ENCODE measurements around the gene KL.

KL gene

DNA sequence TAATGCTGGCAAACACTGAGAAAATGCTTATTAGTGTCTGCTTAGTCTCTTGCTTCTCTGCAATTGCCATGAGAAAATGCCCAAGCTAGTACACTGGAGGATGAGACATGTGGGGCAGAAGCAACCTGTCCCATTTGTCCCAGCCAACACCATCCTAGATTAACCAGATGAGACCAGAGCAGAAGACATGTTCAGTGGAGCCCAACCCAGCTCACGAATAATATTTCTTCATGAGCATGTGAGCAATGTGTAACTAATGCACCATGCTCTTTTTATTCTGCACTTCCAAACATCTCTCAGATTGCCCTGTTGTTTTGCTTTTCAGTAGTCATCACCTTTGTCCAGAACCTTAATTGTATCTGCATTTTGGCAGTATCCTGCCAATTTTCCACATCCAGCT is 21.4 kb downstream of the KL start:
- DNase-seq (ENCODE audit: low read depth) = no peak

DNA sequence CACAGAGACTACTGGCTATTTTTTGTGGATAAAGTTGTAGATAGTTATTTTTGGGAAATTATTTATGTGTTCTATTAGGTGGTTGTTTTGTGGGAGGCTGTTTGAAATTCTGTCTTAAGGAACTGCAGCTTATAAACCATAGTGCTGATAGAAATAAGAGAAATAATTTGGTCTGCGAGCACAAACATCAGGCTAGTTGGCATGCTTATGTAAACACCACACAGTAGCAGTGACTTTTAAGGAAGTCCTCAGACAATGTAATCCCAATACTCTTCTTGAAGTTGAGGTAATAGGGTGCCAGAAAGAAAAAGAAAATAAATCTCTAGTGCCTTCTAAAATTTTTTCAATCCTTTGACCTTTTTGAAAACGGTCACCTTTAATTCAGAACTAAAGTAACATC is 23.9 kb downstream of the KL start:
- no peak for DNase-seq (ENCODE audit: low read depth)

GRCh38 chr13:33045851-33046592 is 29.8 kb downstream of the KL start:
- DNase-seq (ENCODE audit: low read depth) = no peak

DNA sequence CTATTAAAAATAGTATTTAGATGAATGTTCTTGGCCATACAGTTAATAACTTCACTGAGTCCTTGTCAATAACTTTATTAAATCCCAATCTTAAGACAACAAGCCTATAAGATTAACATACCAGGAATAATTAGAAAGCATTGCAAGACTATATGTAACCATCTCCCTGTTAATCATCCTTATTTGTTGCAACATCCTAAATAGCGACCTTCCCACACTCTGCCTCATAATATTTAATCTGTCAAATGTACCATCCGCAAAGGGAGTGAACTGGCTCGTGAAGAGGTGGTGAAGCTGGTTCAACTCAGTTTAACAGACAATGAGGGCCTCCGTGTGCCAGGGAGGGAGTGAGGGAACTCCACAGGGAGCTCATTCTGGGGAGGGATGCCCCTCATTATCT is 33.9 kb downstream of the KL start:
- no peak for DNase-seq (ENCODE audit: low read depth)

GRCh38 chr13:33051632-33052031 is 35.4 kb downstream of the KL start:
- DNase-seq (ENCODE audit: low read depth) = no peak

DNA sequence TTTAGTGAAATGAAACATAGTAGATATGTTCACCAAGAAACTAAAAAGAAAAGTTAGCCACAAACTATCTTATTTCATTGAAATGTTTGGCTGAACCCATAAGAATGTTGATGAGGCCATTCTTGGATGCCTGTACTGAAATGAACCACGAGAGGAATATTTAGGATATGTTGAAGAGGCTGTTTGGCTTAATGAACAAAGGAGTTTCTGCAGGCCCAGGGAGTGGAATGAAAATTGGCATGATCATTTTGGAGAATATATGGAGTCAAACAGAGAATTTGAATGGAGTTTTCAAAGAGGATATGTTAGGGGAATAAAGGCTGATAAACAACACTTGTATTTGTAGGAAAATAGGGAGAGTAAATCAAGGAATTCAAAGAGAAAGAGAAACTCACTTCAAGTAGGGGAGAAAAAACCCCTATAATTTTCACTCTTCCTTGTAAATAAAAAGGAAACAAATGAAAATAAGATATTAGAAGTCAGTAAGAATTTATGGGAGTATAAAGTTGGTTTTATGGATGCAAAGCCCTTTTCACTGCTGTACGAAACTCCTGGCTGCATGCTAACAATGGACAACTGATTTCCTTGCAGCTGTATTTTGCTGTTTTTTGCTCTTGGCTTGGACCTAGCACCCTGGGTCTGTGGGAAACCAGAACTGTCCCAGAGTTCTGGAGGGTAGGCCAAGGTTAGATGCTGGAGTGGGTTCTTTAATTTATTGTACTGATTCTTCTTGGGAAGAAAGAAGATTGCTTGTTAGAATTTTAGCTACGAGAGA is 36.5 kb downstream of the KL start:
- no peak for DNase-seq (ENCODE audit: low read depth)

DNA sequence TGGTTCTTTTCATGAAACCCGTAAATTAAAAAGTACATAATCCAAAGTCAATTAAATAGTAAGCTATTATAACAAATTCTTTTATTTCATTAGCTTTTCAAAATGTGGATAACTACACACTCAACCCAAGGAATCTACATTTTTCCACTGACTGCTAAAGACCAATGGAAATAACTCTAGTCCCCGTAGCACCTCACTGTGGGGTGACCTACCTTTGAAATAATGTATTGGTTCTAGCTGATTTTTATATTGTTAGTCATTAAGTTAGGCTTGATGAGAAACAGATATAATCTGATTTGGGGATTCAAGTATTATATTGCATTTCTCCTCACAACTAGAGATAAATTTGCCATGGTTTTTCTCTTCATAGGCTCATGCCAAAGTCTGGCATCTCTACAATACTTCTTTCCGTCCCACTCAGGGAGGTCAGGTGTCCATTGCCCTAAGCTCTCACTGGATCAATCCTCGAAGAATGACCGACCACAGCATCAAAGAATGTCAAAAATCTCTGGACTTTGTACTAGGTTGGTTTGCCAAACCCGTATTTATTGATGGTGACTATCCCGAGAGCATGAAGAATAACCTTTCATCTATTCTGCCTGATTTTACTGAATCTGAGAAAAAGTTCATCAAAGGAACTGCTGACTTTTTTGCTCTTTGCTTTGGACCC is 37.3 kb downstream of the KL start:
- DNase-seq (ENCODE audit: low read depth) = no peak

DNA sequence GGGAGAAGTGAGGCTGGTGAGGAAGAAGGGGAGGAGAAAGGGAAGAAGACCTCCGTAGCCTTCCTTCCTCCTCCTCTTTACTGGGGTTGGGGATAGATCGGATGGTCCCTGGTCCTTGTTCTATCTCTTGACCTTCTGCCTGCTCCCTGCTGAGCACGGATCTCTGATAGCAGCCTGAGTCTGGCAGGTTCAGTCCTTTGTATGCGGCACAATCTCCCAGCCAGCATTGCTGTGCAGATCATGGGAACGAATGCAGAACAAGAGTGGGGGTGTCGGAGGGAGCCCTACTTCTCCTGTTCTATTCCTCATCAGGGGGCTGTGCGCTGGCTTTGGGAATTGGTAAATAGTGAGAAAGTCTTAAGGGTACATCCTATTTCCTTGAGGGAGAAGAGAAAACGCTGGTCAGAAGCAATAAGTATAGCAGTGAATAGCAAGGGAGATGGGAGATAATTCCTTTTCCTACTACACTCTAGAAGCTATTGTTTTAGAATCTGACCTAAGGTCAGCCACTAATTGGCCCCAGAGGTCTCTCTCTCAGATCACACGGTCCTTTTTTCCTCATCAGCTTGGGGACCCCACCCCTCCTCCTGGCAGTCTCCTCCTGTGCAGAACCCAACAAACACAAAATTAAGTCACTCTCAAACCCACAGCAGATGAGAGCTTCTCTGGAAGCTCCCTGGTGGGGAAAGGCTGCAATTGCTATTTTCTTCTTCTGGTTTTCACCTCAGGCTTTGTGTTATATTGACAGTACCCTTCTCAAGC is 41.0 kb downstream of the KL start:
- no peak for DNase-seq (ENCODE audit: low read depth)

DNA sequence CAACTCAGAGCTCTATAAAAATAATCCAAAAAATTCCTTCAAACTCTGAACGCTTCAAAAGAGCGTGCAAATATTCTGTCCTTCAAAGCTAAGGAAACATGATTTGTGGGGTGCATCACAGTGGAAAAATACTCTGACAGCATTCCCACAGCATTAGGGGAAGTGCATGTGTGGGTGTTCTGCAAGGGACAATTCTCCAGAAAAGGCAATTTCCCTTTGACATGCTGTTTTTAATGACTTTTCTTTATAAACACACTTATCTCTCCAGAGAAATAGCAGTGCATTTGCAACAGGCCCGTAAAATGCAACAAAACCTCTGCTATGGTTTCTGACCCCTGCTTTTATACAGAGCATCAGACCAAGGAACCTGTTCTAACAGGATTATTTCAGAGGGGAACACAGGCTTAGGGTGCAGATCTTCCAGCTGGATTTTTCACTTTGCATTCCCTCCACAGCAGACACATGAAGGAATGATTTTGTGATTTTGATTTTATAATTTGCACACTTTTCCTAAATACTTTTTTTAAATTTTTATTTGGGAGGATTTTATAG is 42.6 kb downstream of the KL start:
- DNase-seq (ENCODE audit: low read depth) = no peak

- DNase-seq (ENCODE audit: low read depth) = no peak
These were observed 44.6 kb downstream of the KL start for GRCh38 chr13:33060815-33061214.

GRCh38 chr13:33066329-33066728 is 50.1 kb downstream of the KL start:
- DNase-seq (ENCODE audit: low read depth) = no peak

- no peak for DNase-seq (ENCODE audit: low read depth)
These were observed 53.1 kb downstream of the KL start for GRCh38 chr13:33069365-33069764.

DNA sequence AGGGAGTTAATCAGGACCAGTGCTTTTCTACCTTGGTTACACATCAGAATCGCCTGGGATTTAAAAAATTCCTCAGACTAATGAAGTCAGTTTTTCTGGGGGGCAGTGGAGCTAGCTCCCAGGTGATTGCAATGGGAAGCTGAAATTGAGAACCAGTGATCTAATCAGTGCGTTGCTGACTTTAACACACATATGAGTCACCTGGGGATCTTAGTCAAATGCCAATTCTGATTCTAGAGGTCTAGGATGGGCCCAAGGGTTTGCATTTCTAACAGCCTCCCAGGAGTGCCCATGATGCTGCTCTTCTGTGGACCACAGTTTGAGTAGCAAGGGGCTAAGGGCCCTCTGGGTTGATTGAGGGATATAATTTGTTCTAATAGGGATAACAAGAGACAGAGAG is 54.5 kb downstream of the KL start:
- DNase-seq (ENCODE audit: low read depth) = no peak

GRCh38 chr13:33072282-33072681 is 56.1 kb downstream of the KL start:
- DNase-seq (ENCODE audit: low read depth) = no peak

GRCh38 chr13:33072759-33073158 is 56.5 kb downstream of the KL start:
- no peak for DNase-seq (ENCODE audit: low read depth)

DNA sequence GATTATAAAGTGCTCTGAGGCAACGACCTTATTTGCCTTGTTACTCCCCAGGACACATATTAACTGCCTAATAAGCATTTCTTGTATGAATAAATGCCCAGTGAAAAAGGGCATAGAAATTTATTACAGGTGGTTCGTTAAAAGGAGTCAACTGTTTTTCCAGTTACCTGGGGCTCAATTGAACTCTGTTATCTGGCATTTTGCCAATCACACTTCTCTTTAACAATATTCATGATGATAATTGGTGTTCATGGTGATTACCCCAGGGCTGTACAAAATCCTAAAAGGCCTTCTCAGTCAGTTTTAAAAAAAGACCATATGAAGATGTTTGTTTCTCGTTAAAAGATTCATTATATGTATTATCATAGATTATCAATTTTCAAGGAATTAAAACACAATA is 57.1 kb downstream of the KL start:
- no peak for DNase-seq (ENCODE audit: low read depth)

GRCh38 chr13:33076001-33076992 is 60.1 kb downstream of the KL start:
- no peak for DNase-seq (ENCODE audit: low read depth)

GRCh38 chr13:33078263-33078662 is 62.0 kb downstream of the KL start:
- no peak for DNase-seq (ENCODE audit: low read depth)

- DNase-seq (ENCODE audit: low read depth) = no peak
These were observed 63.7 kb downstream of the KL start for GRCh38 chr13:33079960-33080359.

- no peak for DNase-seq (ENCODE audit: low read depth)
These were observed 64.9 kb downstream of the KL start for GRCh38 chr13:33080972-33081590.
